ENCODE data around the gene MEAF6.
"Not testable (repeated sequence)": the region's sequence is repeated elsewhere in the genome, so short reads cannot be mapped to it uniquely, and the experiment has no call there.

The MEAF6 gene
- 35.7 to 95.4 (median 83.9) reads per million in 3 experiments for total RNA-seq

DNA sequence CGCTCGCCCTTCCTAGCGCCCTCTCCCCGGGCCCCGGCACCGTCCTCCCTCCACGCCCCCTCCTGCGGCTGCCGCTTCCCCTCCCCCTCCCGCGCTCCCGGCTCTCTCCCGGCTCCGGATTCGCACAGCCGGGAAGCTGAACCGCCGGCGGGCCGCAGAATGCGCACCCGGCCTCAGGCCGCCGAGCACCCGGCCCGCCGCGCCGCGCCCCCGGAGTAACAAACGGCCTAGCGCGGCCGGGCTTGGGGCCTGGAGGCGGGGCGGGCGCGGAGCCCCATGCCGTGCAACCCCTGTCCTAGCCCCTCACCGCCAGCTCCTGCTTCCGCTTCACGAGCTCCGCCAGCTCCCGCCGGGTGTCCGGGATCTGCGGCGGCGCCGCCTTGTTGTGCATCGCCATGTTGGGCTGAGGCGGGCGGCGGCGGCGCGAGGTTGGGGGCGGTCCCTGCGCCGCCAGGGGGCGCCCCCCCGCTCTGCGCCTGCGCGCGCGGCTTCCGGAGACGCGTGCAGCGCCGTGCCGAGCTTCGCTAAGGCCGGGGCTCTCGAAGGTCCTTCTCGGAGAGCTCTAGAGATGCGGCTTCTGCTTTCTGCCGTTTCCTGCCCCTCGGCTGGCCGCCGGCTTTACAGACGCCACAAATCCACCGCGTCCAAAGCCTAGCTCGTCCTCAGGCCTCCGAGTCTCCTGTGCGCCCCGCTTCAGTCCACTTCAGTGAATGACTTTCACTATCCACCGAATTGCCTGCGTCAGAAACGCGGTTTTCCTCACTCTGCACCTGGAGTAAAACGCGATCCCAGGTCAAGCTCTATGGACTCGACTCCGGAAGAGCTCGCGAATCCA lies at the start of gene MEAF6:
MEAF6 (minus strand) TSS at position 417 of the 835 bp plus-strand sequence; CDS start at position 397, 20 bp downstream.
- peak; percentile 81 for DNase-seq

- DNase-seq = no peak
Observed at GRCh38 chr1:37562984-37563383, 48.4 kb upstream of the MEAF6 start.

- DNase-seq = peak; percentile 5
Observed at GRCh38 chr1:37561133-37562132, 46.9 kb upstream of the MEAF6 start.

GRCh38 chr1:37560401-37561132 lies 46.0 kb upstream of the MEAF6 start:
- no peak for DNase-seq

DNA sequence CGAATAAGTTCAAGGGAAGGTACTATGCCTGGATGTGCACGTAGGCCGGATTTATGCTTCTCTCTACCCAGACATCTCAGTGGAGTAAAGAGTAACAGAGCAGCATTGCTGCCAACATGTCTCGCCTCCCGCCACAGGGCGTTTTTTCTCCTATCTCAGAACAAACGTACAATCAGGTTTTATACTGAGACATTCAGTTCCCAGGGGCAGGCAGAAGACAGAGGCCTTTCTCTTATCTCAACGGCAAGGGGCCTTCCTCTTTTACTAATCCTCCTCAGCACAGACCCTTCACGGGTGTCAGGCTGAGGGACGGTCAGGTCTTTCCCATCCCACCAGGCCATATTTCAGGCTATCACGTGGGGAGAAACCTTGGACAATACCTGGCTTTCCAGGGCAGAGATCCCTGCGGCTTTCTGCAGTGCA lies 45.4 kb upstream of the MEAF6 start:
- not testable (repeated sequence) for DNase-seq

- no peak for DNase-seq
Observed at GRCh38 chr1:37559080-37559479, 44.5 kb upstream of the MEAF6 start.

DNA sequence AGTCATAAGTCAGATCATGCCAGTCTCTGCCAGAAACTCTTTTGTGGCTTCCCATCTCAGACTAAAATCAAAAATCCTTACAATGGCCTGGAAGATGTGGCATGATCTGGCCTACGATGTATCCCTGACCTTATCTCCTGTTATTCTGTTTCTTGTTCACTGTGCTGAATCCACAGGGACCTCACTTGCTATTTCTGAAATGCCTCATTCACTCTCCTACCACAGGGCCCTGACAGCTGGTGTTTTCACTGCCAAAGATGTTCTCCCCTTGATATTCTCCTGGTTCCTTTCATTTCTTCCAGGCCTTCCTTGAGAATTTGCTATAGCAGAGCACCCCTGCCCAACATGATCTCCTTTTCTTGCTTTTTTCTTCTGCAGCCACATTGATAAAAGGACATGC lies 43.8 kb upstream of the MEAF6 start:
- no peak for DNase-seq

GRCh38 chr1:37557402-37557801 lies 42.8 kb upstream of the MEAF6 start:
- DNase-seq = no peak

DNA sequence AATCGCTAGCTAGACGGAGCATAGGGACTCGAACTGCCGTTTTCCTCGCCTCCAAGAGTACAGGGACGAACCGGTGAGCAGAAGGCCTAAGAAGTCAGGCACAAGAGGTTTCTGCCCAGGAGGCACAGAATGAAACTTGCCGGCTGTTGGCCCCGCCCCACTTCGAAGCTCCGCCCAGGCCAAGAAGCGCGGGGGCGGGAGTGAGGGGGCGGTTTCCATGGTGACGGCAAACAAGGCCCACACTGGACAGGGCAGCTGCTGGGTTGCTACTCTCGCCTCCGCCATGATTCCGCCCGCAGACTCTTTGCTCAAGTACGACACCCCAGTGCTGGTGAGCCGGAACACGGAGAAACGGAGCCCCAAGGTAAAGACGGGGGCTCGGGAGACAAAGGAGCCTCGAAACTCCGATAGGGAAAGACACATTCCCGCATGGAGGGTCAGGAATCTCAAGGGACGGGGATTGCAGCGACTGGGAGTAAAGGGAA lies 42.2 kb upstream of the MEAF6 start, which contains the start of gene DNALI1:
DNALI1 (plus strand) TSS at position 229 of the 485 bp plus-strand sequence; CDS start at position 284, 55 bp downstream.
- no peak for DNase-seq

- peak; percentile 91 for DNase-seq
Observed at GRCh38 chr1:37553927-37554808, 39.6 kb upstream of the MEAF6 start, which contains the start of gene SNIP1. Gene SNIP1, minus strand, starts transcription at chr1:37554293. Its CDS starts 64 bp downstream, at chr1:37554229.

DNA sequence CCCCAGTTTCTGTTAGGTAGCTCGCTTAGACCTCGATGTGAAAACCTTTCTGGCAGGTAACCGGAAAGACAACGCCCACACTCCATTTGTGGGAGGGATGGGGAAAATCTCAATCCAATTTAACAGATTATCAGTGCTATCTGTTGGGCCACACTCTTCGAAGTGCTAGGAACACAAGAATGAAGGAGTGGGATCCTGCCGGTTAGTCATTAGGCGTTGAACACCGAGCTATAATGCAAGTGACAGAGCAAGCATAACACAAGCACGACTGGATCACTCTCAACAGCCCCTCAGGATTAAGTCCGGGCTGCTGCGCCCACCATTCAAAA lies 39.0 kb upstream of the MEAF6 start:
- DNase-seq = no peak

DNA sequence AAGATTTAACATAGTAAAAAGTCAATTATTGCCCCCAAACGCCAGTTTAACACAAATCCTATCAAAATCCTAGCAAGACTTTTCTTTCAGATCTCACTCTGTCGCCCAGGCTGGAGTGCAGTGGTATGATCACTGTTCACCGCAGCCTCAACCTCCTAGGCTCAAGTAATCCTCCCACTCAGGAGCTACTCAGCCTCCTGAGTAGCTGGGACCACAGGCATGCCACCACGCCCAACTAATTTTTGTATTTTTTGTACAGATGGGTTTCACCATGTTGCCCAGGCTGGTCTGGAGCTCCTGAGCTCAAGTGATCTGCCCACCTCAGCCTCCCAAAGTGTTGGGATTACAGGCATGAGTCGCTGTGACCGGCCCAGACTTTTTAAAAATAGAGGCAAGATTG lies 34.8 kb upstream of the MEAF6 start:
- no peak for DNase-seq

DNA sequence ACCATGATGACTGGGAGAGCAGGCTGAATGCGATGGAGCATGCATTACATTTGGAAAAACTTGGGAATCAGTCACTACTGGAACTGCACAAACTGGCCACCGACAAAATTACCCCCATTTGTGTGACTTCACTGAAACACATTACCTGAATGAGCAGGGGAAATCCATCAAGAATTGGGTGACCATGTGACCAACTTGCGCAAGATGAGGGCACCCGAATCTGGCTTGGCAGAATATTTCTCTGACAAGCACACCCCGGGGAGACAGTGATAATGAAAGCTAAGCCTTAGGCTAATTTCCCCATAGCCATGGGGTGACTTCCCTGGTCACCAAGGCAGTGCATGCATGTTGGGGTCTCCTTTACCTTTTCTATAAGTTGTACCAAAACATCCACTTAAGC lies 30.5 kb upstream of the MEAF6 start:
- DNase-seq = no peak

DNA sequence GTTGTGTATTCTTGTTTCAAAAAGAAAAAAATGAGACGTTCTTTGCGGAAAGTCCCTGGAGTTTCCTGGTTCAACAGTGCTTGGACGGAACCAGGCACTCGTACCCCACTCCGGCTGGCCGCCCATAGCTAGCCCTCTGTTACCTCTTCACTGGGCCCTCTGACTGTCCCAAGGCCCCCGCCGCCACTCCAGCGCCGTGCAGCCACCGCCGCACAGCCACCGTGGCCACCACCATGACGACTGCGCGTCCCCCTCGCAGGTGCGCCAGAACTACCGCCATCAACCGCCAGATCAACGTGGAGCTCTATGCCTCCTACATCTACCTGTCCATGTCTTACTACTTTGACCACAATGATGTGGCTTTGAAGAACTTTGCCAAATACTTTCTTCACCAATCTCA lies 30.0 kb upstream of the MEAF6 start:
- DNase-seq = no peak

DNA sequence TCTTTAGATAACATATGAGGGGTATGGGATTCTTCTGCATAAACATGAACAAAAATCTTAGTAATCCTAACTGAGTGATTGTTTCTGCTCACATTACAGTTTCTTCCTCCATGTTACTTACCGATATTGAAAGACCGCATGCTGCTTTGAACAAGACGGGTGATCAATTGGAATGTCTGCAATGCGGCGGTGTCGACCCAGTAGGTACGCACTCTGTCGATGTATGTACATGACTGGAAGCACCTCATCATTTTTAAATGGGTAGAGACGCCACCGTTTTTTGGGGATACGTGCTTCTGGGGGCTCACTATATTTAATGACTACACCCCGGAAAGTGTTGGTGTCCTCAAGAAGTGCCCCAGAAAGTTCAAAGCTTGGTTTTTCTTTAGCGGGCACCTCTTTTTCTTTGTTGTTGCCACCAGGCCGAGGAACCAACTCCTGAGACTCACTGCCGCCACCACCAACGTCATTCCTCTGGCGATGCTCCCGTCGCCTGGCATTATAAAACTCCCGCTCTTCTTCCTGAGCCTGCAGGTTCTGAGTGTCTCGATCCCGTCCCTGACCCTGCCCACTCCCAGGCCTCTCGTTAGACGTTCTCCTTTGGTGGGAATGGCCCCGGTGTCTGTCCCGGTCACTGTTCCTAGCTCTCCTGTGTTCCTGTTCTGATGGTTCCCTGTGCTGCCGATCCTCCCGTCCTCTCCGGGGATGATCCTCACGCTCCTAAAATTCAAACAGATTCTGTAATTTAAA lies 25.6 kb upstream of the MEAF6 start:
- DNase-seq = no peak

GRCh38 chr1:37539154-37539553 lies 24.6 kb upstream of the MEAF6 start:
- DNase-seq = not testable (repeated sequence)

DNA sequence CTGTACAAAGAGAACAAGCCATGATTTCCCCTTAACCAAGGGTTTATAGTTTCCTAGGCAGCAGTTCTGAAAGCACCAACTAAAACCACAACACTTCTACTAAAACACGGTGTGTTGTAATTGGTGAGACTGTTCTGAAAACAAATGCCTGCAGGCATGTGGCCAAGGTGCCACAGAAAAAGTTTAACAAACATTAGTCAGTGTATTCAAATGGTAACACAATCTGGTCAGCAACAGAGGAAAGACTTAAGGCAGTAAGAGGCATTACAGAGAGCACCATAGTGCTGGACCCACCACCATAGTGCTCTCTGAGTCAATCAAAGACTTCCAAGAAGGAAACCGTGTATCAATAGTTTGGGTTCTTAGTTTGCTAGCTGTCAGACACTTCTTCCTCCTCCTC lies 22.8 kb upstream of the MEAF6 start:
- DNase-seq = no peak

DNA sequence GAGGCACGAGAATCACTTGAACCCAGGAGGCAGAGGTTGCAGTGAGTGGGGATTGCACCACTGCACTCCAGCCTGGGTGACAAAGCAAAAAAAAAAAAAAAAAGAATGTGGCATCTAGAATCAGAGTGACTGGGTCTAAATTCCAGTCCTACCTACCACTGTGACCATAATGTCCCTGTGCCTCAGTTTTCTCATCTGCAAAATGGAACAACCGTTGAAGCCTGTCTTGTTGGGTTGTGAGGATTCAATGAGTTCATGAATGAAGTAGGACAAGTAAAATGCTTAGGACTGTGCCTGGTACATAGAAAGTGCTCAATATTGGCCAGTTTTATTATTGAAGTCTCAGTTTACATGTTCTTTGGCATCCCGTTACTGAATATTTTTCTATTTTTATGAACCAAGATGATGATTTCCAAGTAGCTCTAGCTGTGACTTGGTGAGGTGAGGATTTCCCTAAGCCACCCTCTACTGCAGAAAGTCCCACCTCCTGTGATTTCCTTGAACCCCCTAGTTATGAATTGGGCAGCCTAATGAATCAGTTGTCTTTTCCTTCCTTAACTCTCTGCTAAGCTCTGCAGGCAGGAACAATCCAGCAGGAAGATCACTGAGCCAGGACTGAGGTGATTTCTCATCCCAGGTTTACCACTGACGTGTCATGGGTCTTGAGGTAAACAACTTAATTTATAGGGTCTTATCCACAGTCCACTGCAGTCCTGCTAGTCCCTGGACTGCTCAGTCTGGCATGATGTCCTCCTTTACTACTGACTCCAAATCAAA lies 18.9 kb upstream of the MEAF6 start:
- DNase-seq = no peak

- not testable (repeated sequence) for DNase-seq
Observed at GRCh38 chr1:37532418-37533156, 18.0 kb upstream of the MEAF6 start.

Measured in central memory CD4-positive, alpha-beta T cell (primary cell).